ENCODE results near the gene TRIM63. TPM values are rescaled to one million over a fixed set of nuclear protein-coding genes. Genes with fewer than 3 reads are reported as not detected.

Gene TRIM63
- polyA plus RNA-seq, 2 of the 4 experiments (the other 2 are of a cell fraction) = not detected

GRCh38 chr1:26112407-26112775 is 45.0 kb upstream of the TRIM63 start:
- TF ChIP-seq RFX5 (IDR thresholded peaks at IDR 0.05) (no peak), HDAC2 (IDR thresholded peaks at IDR 0.05) (no peak), HOXA7 (CRISPR knock-in tag; IDR thresholded peaks at IDR 0.05) (no peak), MAFK (IDR thresholded peaks at IDR 0.05; ENCODE audit: partially characterized antibody) (no peak), REST (IDR thresholded peaks at IDR 0.05) (no peak), CBX2 (IDR thresholded peaks at IDR 0.05; ENCODE audit: borderline replicate concordance, low read depth) (no peak), NR3C1 (IDR thresholded peaks at IDR 0.05) (no peak), ATOH8 (CRISPR knock-in tag; IDR thresholded peaks at IDR 0.05; ENCODE audit: low read depth) (no peak), ESRRA (IDR thresholded peaks at IDR 0.05; ENCODE audit: borderline replicate concordance, low read length) (no peak), TFCP2L1 (CRISPR knock-in tag; IDR thresholded peaks at IDR 0.05) (no peak), PBX3 (IDR thresholded peaks at IDR 0.05) (no peak), EHMT2 (IDR thresholded peaks at IDR 0.05; ENCODE audit: low read depth) (no peak), SMC3 (IDR thresholded peaks at IDR 0.05) (no peak), CHD4 (IDR thresholded peaks at IDR 0.05; ENCODE audit: borderline replicate concordance) (no peak)
- under 1% methylated on average over 7 of the region's 9 CpGs for WGBS (ENCODE audit: missing lambda C conversion rate)
- Histone ChIP-seq H3K27ac (peak overlapping the region; percentile 87 to 99), H3K4me1 (peaks cover 6% of the 10 kb centered on the region), H3K9me3 (no peaks in the 10 kb centered on the region), H3K4me2 (peak overlapping the region; percentile 84), H3K4me3 (peak overlapping the region; percentile 86)
- ChIA-PET CTCF (interaction anchor here (3.2 kb wide), 1 partner anchor 33 kb away, joined by 21 read pairs; no protein-coding TSS in a partner anchor), POLR2A (no interaction called here)
- no peak for DNase-seq (ENCODE audit: low read depth in 1 of 2, low spot score in 1 of 2)
- ATAC-seq = peak; percentile 10 to 40; a peak in 4 of 6 replicates
- no peak for FAIRE-seq

GRCh38 chr1:26111530-26112406 is 44.3 kb upstream of the TRIM63 start, which contains the start of gene PDIK1L:
PDIK1L (plus strand) TSS chr1:26111824; CDS start chr1:26114309, 2,485 bp downstream.
- H3K27ac ChIP-seq = peak within 1 kb of the TSS; percentile 87 to 99
- H3K9me3 ChIP-seq = no peaks in the 10 kb centered on the region
- FAIRE-seq (no peak), ATAC-seq (peak; percentile 91 to 92), DNase-seq (ENCODE audit: low read depth in 1 of 2, low spot score in 1 of 2) (peak; percentile 67 to 94)
- peak within 1 kb of the TSS; percentile 86 for H3K4me3 ChIP-seq
- H3K4me1 ChIP-seq = peaks cover 6% of the 10 kb centered on the region
- ChIA-PET POLR2A (interaction anchor here (0.6 to 1.4 kb wide), 6 partner anchors 11 to 58 kb away, joined by 3 to 8 read pairs (median 6); partner anchors contain the start of gene ZNF593), CTCF (interaction anchor here (0.6 to 1.6 kb wide), 2 partner anchors 30 to 32 kb away, joined by 3 to 4 read pairs; no protein-coding TSS in a partner anchor)
- 0% methylated on average over 2 of the region's 96 CpGs for WGBS (ENCODE audit: missing lambda C conversion rate)
- H3K4me2 ChIP-seq = peak within 1 kb of the TSS; percentile 90
- TF ChIP-seq ELK1 (IDR thresholded peaks at IDR 0.05; ENCODE audit: low read depth, low read length) (no peak), HES2 (IDR thresholded peaks at IDR 0.05) (no peak), FOSB (CRISPR knock-in tag; IDR thresholded peaks at IDR 0.05) (no peak), JUN (IDR thresholded peaks at IDR 0.05) (peak; percentile 36 to 44; a peak in 3 of 5 replicates), JUNB (IDR thresholded peaks at IDR 0.05) (no peak), GATA3 (IDR thresholded peaks at IDR 0.05; ENCODE audit: borderline replicate concordance) (peak; percentile 11; the same call in 1 of the 2 replicates), ZSCAN20 (CRISPR knock-in tag; IDR thresholded peaks at IDR 0.05) (no peak), USF2 (IDR thresholded peaks at IDR 0.05) (peak; percentile 41), BCL3 (IDR thresholded peaks at IDR 0.05) (peak; percentile 34; the same call in 1 of the 3 replicates), HOXB5 (CRISPR knock-in tag; IDR thresholded peaks at IDR 0.05) (no peak), KDM5A (IDR thresholded peaks at IDR 0.05) (peak; percentile 68), NFE2L2 (conservative IDR thresholded peaks at IDR 0.05; ENCODE audit: low read length) (no peak), PBX3 (IDR thresholded peaks at IDR 0.05) (no peak)
